ENCODE results near the gene SNTG2. TPM values are rescaled to one million over a fixed set of nuclear protein-coding genes. Genes with fewer than 3 reads are reported as not detected.
A peak's percentile ranks its signal among the peaks of the same experiment; 100 is the strongest.

SNTG2 gene
- total RNA-seq, 2 donors from 2014 or later = 4.1 to 11.9 TPM

DNA sequence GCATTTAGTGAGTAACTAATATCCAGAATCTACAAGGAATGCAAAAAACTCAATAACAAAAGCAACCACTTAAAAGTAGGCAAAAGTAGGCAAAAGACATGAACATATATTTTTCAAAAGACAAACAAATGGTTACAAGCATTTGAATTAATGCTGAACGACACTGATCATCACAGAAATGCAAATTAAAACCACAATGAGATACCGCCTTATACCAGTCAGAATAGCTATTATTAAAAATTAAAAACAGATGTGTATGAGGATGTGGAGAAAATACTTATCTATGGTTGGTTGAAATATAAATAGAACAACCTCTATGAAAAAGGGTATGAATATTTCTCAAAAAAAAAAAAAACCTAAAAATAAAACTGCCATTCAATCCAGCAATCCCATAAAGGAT is 51.7 kb downstream of the SNTG2 start:
- TF ChIP-seq, protein P1, sequence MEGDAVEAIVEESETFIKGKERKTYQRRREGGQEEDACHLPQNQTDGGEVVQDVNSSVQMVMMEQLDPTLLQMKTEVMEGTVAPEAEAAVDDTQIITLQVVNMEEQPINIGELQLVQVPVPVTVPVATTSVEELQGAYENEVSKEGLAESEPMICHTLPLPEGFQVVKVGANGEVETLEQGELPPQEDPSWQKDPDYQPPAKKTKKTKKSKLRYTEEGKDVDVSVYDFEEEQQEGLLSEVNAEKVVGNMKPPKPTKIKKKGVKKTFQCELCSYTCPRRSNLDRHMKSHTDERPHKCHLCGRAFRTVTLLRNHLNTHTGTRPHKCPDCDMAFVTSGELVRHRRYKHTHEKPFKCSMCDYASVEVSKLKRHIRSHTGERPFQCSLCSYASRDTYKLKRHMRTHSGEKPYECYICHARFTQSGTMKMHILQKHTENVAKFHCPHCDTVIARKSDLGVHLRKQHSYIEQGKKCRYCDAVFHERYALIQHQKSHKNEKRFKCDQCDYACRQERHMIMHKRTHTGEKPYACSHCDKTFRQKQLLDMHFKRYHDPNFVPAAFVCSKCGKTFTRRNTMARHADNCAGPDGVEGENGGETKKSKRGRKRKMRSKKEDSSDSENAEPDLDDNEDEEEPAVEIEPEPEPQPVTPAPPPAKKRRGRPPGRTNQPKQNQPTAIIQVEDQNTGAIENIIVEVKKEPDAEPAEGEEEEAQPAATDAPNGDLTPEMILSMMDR (conservative IDR thresholded peaks at IDR 0.05) = no peak
- no peaks in the 10 kb centered on the region for H3K4me1 ChIP-seq (ENCODE audit: control insufficient read depth, insufficient read depth, low read length)
- WGBS, 2 experiments (ENCODE audit: insufficient coverage in 1 of 2, insufficient read length in 1 of 2) = 82% methylated on average over 1 of the region's 2 CpGs; no CpG with 5 or more reads in 1 of the 2 experiments
- no peaks in the 10 kb centered on the region for H3K36me3 ChIP-seq (ENCODE audit: control insufficient read depth, insufficient read depth, low read length)
- no peak overlapping the region for H3K9ac ChIP-seq (ENCODE audit: extremely low read depth, low read length, poor library complexity, severe bottlenecking)
- H3K27ac Mint-ChIP-seq = no peak overlapping the region
- H3K27me3 Mint-ChIP-seq (ENCODE audit: insufficient read depth) = no peaks in the 10 kb centered on the region
- H3K27me3 ChIP-seq (ENCODE audit: control insufficient read depth, insufficient read depth, low read length, poor library complexity, severe bottlenecking) = no peaks in the 10 kb centered on the region
- H3K9me3 Mint-ChIP-seq = no peaks in the 10 kb centered on the region
- H3K4me3 ChIP-seq (ENCODE audit: low read length) = no peak overlapping the region
- no peaks in the 10 kb centered on the region for H3K36me3 Mint-ChIP-seq (ENCODE audit: low read depth)
- DNase-seq = no peak
- no peaks in the 10 kb centered on the region for H3K9me3 ChIP-seq (ENCODE audit: control insufficient read depth, low read length)
- no peak overlapping the region for H3K4me3 Mint-ChIP-seq
- H3K4me1 Mint-ChIP-seq = no peaks in the 10 kb centered on the region
- H3K27ac ChIP-seq (ENCODE audit: low read depth, low read length) = no peak overlapping the region

GRCh38 chr2:1004398-1004797 is 53.7 kb downstream of the SNTG2 start:
- Histone ChIP-seq H3K36me3 (ENCODE audit: control insufficient read depth, insufficient read depth, low read length) (no peaks in the 10 kb centered on the region), H3K4me1 (ENCODE audit: control insufficient read depth, insufficient read depth, low read length) (no peaks in the 10 kb centered on the region), H3K4me3 (ENCODE audit: low read length) (no peak overlapping the region), H3K9ac (ENCODE audit: extremely low read depth, low read length, poor library complexity, severe bottlenecking) (no peak overlapping the region), H3K9me3 (ENCODE audit: control insufficient read depth, low read length) (no peaks in the 10 kb centered on the region), H3K27me3 (ENCODE audit: control insufficient read depth, insufficient read depth, low read length, poor library complexity, severe bottlenecking) (no peaks in the 10 kb centered on the region), H3K27ac (ENCODE audit: low read depth, low read length) (no peak overlapping the region)
- Mint-ChIP-seq H3K27me3 (ENCODE audit: insufficient read depth) (no peaks in the 10 kb centered on the region), H3K9me3 (no peaks in the 10 kb centered on the region), H3K4me1 (no peaks in the 10 kb centered on the region), H3K36me3 (ENCODE audit: low read depth) (no peaks in the 10 kb centered on the region), H3K27ac (no peak overlapping the region), H3K4me3 (no peak overlapping the region)
- 87 to 100% methylated on average over 1 to 4 of the region's 5 CpGs for WGBS, 2 experiments (ENCODE audit: insufficient coverage in 1 of 2, insufficient read length in 1 of 2)
- TF ChIP-seq, protein P1 (conservative IDR thresholded peaks at IDR 0.05) = no peak
- no peak for DNase-seq

GRCh38 chr2:1010415-1010930 is 59.8 kb downstream of the SNTG2 start:
- Mint-ChIP-seq H3K27ac (no peak overlapping the region), H3K36me3 (ENCODE audit: low read depth) (no peaks in the 10 kb centered on the region), H3K27me3 (ENCODE audit: insufficient read depth) (no peaks in the 10 kb centered on the region), H3K9me3 (no peaks in the 10 kb centered on the region), H3K4me3 (no peak overlapping the region), H3K4me1 (no peaks in the 10 kb centered on the region)
- WGBS, 2 experiments (ENCODE audit: insufficient coverage in 1 of 2, insufficient read length in 1 of 2) = 72 to 88% methylated on average over 5 to 7 of the region's 7 CpGs
- Histone ChIP-seq H3K36me3 (ENCODE audit: control insufficient read depth, insufficient read depth, low read length) (no peaks in the 10 kb centered on the region), H3K27ac (ENCODE audit: low read depth, low read length) (peak overlapping the region; percentile 84), H3K9ac (ENCODE audit: extremely low read depth, low read length, poor library complexity, severe bottlenecking) (no peak overlapping the region), H3K4me3 (ENCODE audit: low read length) (no peak overlapping the region), H3K9me3 (ENCODE audit: control insufficient read depth, low read length) (no peaks in the 10 kb centered on the region), H3K4me1 (ENCODE audit: control insufficient read depth, insufficient read depth, low read length) (no peaks in the 10 kb centered on the region), H3K27me3 (ENCODE audit: control insufficient read depth, insufficient read depth, low read length, poor library complexity, severe bottlenecking) (no peaks in the 10 kb centered on the region)
- TF ChIP-seq, protein P1 (conservative IDR thresholded peaks at IDR 0.05) = no peak
- DNase-seq = no peak

All from endodermal cell (in vitro differentiated cells).